GM19463 (cell line): Measurements from ENCODE around the gene TMEM175.
A peak's percentile ranks its signal among the peaks of the same experiment; 100 is the strongest.

ENCODE experiments used
- ATAC-seq: cut with Tn5 transposase; IDR thresholded peaks from one replicate; pipeline ENCODE4 v1.9.1; 2021; ENCODE audit warnings: mild to moderate bottlenecking, moderate library complexity; ENCODE audit not compliant: unreplicated experiment

The TMEM175 gene

GRCh38 chr4:931960-932712 lies at the start of gene TMEM175, which contains the start of gene GAK:
Gene TMEM175, plus strand, starts transcription at chr4:932460. Its CDS starts 15,280 bp downstream, at chr4:947740.
Gene GAK, minus strand, starts transcription at chr4:932316. Its CDS starts 129 bp downstream, at chr4:932187.
- peak; percentile 86 for ATAC-seq

GRCh38 chr4:882646-883045 lies 49.6 kb upstream of the TMEM175 start:
- no peak for ATAC-seq

GRCh38 chr4:883377-884095 lies 48.7 kb upstream of the TMEM175 start:
- no peak for ATAC-seq

- ATAC-seq, result no peak
Observed at GRCh38 chr4:884259-884658, 48.0 kb upstream of the TMEM175 start.

- no peak for ATAC-seq
Observed at GRCh38 chr4:884896-885295, 47.4 kb upstream of the TMEM175 start.

GRCh38 chr4:885353-885752 lies 46.9 kb upstream of the TMEM175 start:
- no peak for ATAC-seq

GRCh38 chr4:886244-886643 lies 46.0 kb upstream of the TMEM175 start:
- no peak for ATAC-seq

- no peak for ATAC-seq
Observed at GRCh38 chr4:887034-887763, 45.1 kb upstream of the TMEM175 start.

- no peak for ATAC-seq
Observed at GRCh38 chr4:888029-888428, 44.2 kb upstream of the TMEM175 start.

GRCh38 chr4:889516-889915 lies 42.7 kb upstream of the TMEM175 start:
- ATAC-seq, result no peak

- ATAC-seq, result no peak
Observed at GRCh38 chr4:890036-890695, 42.1 kb upstream of the TMEM175 start.

GRCh38 chr4:891747-892146 lies 40.5 kb upstream of the TMEM175 start:
- no peak for ATAC-seq

GRCh38 chr4:892780-893179 lies 39.5 kb upstream of the TMEM175 start:
- no peak for ATAC-seq

- ATAC-seq, result no peak
Observed at GRCh38 chr4:893276-893994, 38.8 kb upstream of the TMEM175 start.

- no peak for ATAC-seq
Observed at GRCh38 chr4:893995-894705, 38.1 kb upstream of the TMEM175 start.

- ATAC-seq, result no peak
Observed at GRCh38 chr4:895596-895995, 36.7 kb upstream of the TMEM175 start.

GRCh38 chr4:896216-896615 lies 36.0 kb upstream of the TMEM175 start:
- no peak for ATAC-seq

GRCh38 chr4:896630-897029 lies 35.6 kb upstream of the TMEM175 start:
- no peak for ATAC-seq

- ATAC-seq, result no peak
Observed at GRCh38 chr4:898123-898522, 34.1 kb upstream of the TMEM175 start.
